K562 (cell line): Measurements from ENCODE around the gene SOWAHA. TPM values are rescaled to one million over a fixed set of nuclear protein-coding genes. Genes with fewer than 3 reads are reported as not detected.
A peak's percentile ranks its signal among the peaks of the same experiment; 100 is the strongest.

Experiments
- ATAC-seq: fragments of 200-7000 bp; cut with Tn5 transposase; 3 replicates; pipeline ENCODE4 v1.9.1; 2020; ENCODE audit warnings: moderate library complexity
- BruUV-seq: library from RNA; stranded (reverse); fragments of 400-500 nt; replicated peaks from 2 replicates; lab custom pipeline; 2021; lab: Mats Ljungman, UMichigan
- CTCF ChIA-PET: fragments of 300-600 bp; formaldehyde crosslinking; extraction: SDS; loops from one replicate; lab custom pipeline; 2021; ENCODE audit warnings: low intra/inter-chr PET ratio; lab: Yijun Ruan, JAX
- POLR2A ChIA-PET: fragments of 300-600, 350-650 bp; sonication (Branson Sonifier 250); formaldehyde crosslinking; extraction: SDS; loops from one replicate; lab custom pipeline; 2021; ENCODE audit warnings: antibody characterized with exemption, inconsistent platforms; lab: Yijun Ruan, JAX
- DNase-seq, 4 experiments: peaks; one replicate each; pipeline versions ENCODE4 v3.0.0 to v3.0.0-alpha.2; 2011 to 2018; ENCODE audit warnings: low spot score in 3 of 4, mixed read lengths in 3 of 4; ENCODE audit errors: extremely low read depth in 1 of 4
- FAIRE-seq: peaks from 2 replicates; lab custom pipeline; 2011; peaks lifted over from hg19 to GRCh38; lab: Jason Lieb, UNC
- H2AFZ ChIP-seq: 2 replicates; pipeline ENCODE4 v1.6.0; 2011; ENCODE audit warnings: low read depth, low read length, control low read depth, inconsistent platforms
- H3K27ac ChIP-seq: fragments of 200-600 bp; 3 replicates; pipeline ENCODE4 v1.8.0; 2011; ENCODE audit warnings: low read depth, mild to moderate bottlenecking, control low read depth, inconsistent platforms, low read length, moderate library complexity, mixed read lengths; ENCODE audit errors: extremely low read depth
- H3K27me3 ChIP-seq, 2 experiments: fragments of 300-600 bp in 1 of 2; 2 replicates in 1 of 2; 3 replicates in 1 of 2; pipeline versions ENCODE4 v1.6.0 to v1.8.0; 2011; ENCODE audit warnings: inconsistent platforms in 2 of 2, low read length in 2 of 2, mild to moderate bottlenecking in 1 of 2, mixed read lengths in 1 of 2, moderate library complexity in 1 of 2; ENCODE audit not compliant: control insufficient read depth in 2 of 2, insufficient read depth in 2 of 2
- H3K36me3 ChIP-seq: fragments of 300-600 bp; 3 replicates; pipeline ENCODE4 v1.8.0; 2011; ENCODE audit warnings: mild to moderate bottlenecking, low read length, inconsistent platforms; ENCODE audit not compliant: control insufficient read depth, insufficient read depth
- H3K4me1 ChIP-seq, 2 experiments: fragments of 200-600 bp in 1 of 2; replicated peaks in 1 of 2; 2 replicates in 1 of 2; 3 replicates in 1 of 2; pipeline versions ENCODE4 v1.5.1 to v1.8.0; 2011; ENCODE audit warnings: inconsistent platforms in 2 of 2, low read length in 2 of 2, mild to moderate bottlenecking in 1 of 2, mixed read lengths in 1 of 2, moderate library complexity in 1 of 2; ENCODE audit not compliant: control insufficient read depth in 2 of 2, insufficient read depth in 2 of 2
- H3K4me2 ChIP-seq: 2 replicates; pipeline ENCODE4 v1.6.1; 2011; ENCODE audit warnings: low read length, control low read depth, inconsistent platforms, mixed read lengths; ENCODE audit not compliant: insufficient read depth
- H3K4me3 ChIP-seq: fragments of 200-600 bp; sonication (generic), shearing (Covaris generic); 2 replicates; pipeline ENCODE4 v1.5.1; 2016; ENCODE audit warnings: control low read depth, inconsistent platforms
- H3K79me2 ChIP-seq: fragments of 200-600 bp; 3 replicates; pipeline ENCODE4 v1.8.0; 2011; ENCODE audit warnings: low read length, inconsistent platforms; ENCODE audit not compliant: control insufficient read depth, insufficient read depth
- H3K9ac ChIP-seq, 2 experiments: 2 replicates each; pipeline versions ENCODE4 v1.6.0 to v1.6.1; 2011; ENCODE audit warnings: low read depth in 2 of 2, low read length in 2 of 2, control low read depth in 1 of 2, inconsistent platforms in 1 of 2, mild to moderate bottlenecking in 1 of 2, mixed read lengths in 1 of 2; ENCODE audit not compliant: insufficient read depth in 1 of 2
- H3K9me1 ChIP-seq: one replicate; pipeline ENCODE4 v1.6.0; 2011; ENCODE audit warnings: inconsistent platforms, mild to moderate bottlenecking, low read length, moderate library complexity; ENCODE audit not compliant: control insufficient read depth, insufficient read depth
- H3K9me3 ChIP-seq: replicated peaks from 2 replicates; pipeline ENCODE4 v1.5.1; 2011; ENCODE audit warnings: low read depth, low read length, inconsistent platforms; ENCODE audit not compliant: control insufficient read depth, insufficient read depth
- H4K20me1 ChIP-seq: replicated peaks from 2 replicates; pipeline ENCODE4 v1.6.1; 2011; ENCODE audit warnings: low read length, inconsistent platforms, mixed read lengths; ENCODE audit not compliant: control insufficient read depth, insufficient read depth
- DPF2 ChIP-seq: fragments of 450-650 bp; IDR thresholded peaks from 2 replicates; pipeline ENCODE4 v1.6.1; 2016
- E2F4 ChIP-seq: sonication (generic); formaldehyde crosslinking; IDR thresholded peaks from 2 replicates; pipeline ENCODE4 v1.8.0; 2022; ENCODE audit warnings: mild to moderate bottlenecking, low read depth, missing genetic modification reagents
- HLTF ChIP-seq: fragments of 450-650 bp; IDR thresholded peaks from 2 replicates; pipeline ENCODE4 v1.6.1; 2016
- HOXB6 ChIP-seq: fragments of 250-450 bp; sonication (Bioruptor Pico); IDR thresholded peaks from 2 replicates; pipeline ENCODE4 v1.5.1; 2022; ENCODE audit warnings: mild to moderate bottlenecking, borderline replicate concordance
- MCM7 ChIP-seq, 2 experiments: fragments of 450-650 bp; IDR thresholded peaks; 2 replicates each; pipeline ENCODE4 v1.6.1; 2016 to 2018
- MGA ChIP-seq: fragments of 450-650 bp; IDR thresholded peaks from 2 replicates; pipeline ENCODE4 v1.6.1; 2016; ENCODE audit warnings: mild to moderate bottlenecking, moderate library complexity
- MTA2 ChIP-seq: fragments of 450-650 bp; IDR thresholded peaks from 2 replicates; pipeline ENCODE4 v1.6.1; 2016; ENCODE audit warnings: low read depth
- POLR2AphosphoS5 ChIP-seq: IDR thresholded peaks from 2 replicates; pipeline ENCODE4 v1.6.1; 2011; ENCODE audit warnings: mild to moderate bottlenecking, low read depth, low read length, moderate library complexity; ENCODE audit not compliant: control insufficient read depth, insufficient read depth
- SRSF7 ChIP-seq: fragments of 200-400 bp; formaldehyde crosslinking; optimal IDR thresholded peaks from 2 replicates; pipeline ENCODE3; 2017; ENCODE audit warnings: mild to moderate bottlenecking, low read depth, low read length
- THRA ChIP-seq: fragments of 450-650 bp; IDR thresholded peaks from 2 replicates; pipeline ENCODE4 v1.6.1; 2017; ENCODE audit warnings: mild to moderate bottlenecking, moderate library complexity
- WGBS: fragments of 100-300 bp; shearing (Covaris generic); methylation state at CpG from one replicate; pipeline ENCODE4 v1.1.6; 2016; ENCODE audit warnings: low coverage, mixed read lengths; ENCODE audit not compliant: insufficient coverage; ENCODE audit errors: missing lambda C conversion rate; 5-methylcytosine and 5-hydroxymethylcytosine counted together
- in situ Hi-C: fragments of 300-500 bp; cut with MboI; formaldehyde crosslinking; loops from 4 replicates; pipeline ENCODE4 v1.15.0; 2018; ENCODE audit warnings: inconsistent platforms, mixed read lengths
- intact Hi-C: fragments of 100-400 bp; cut with micrococcal nuclease; formaldehyde crosslinking; loops from 2 replicates; pipeline ENCODE4 v1.14.2; 2022
- polyA plus RNA-seq, 8 experiments: library from polyadenylated mRNA; depleted of rRNA in 4 of 8; stranded (reverse) in 5 of 8; unstranded in 3 of 8; fragments of >200 nt; fragmentation: Nextera tagmentation in 2 of 8; fragmentation: Illumina TruSeq in 1 of 8; extraction: Ambion mirVana in 2 of 8; extraction: Trizol in 1 of 8; gene quantifications; 2 replicates each; pipeline versions ENCODE4 v1.2.1 to v1.2.3, GENCODE V29; 2011 to 2014; ENCODE audit warnings: inconsistent platforms in 1 of 8, missing spikeins in 1 of 8
- total RNA-seq, 7 experiments: library from RNA; depleted of rRNA in 6 of 7; stranded (reverse); fragments of >200 nt in 6 of 7; fragmentation: Illumina TruSeq in 2 of 7; extraction: Trizol in 2 of 7; gene quantifications; 2 replicates each; pipeline versions ENCODE4 v1.2.1 to v1.2.3, GENCODE V29; 2011 to 2021; ENCODE audit warnings: low replicate concordance in 1 of 7

Gene SOWAHA
- total and polyA plus RNA-seq, 9 of the 15 experiments (the other 6 are each of a cell fraction or from before 2014, with no cell fraction given) = not detected

- in situ Hi-C loops (no loop called here), intact Hi-C loops (no loop called here)
- ChIA-PET CTCF (no interaction called here), POLR2A (interaction anchor here (1.5 kb wide), 1 partner anchor 13 kb away, joined by 4 read pairs; no protein-coding TSS in a partner anchor)
- WGBS = 47% methylated on average over 1 of the region's 1 CpG
- H3K4me3 ChIP-seq = no peak overlapping the region
- no TSS peak for BruUV-seq
- no peaks in the 10 kb centered on the region for H3K79me2 ChIP-seq
- H4K20me1 ChIP-seq = no peaks in the 10 kb centered on the region
- H2AFZ ChIP-seq = no peak overlapping the region
- H3K9me1 ChIP-seq = no peaks in the 10 kb centered on the region
- no peak overlapping the region for H3K9ac ChIP-seq
- no peaks in the 10 kb centered on the region for H3K9me3 ChIP-seq
- H3K4me1 ChIP-seq = peaks cover 0 to 19% of the 10 kb centered on the region in 2 experiments; a peak in 3 of 5 replicates
- no peak overlapping the region for H3K27ac ChIP-seq
- ATAC-seq (peak; percentile 12; the same call in 1 of the 3 replicates), DNase-seq (no peak), FAIRE-seq (no peak)
- H3K4me2 ChIP-seq = no peak overlapping the region
- H3K36me3 ChIP-seq = no peaks in the 10 kb centered on the region
- H3K27me3 ChIP-seq = no peaks in the 10 kb centered on the region
- TF ChIP-seq DPF2 (no peak), HLTF (no peak), THRA (no peak), MGA (no peak), MCM7 (IDR thresholded peaks at IDR 0.05) (no peak), SRSF7 (no peak), MTA2 (no peak), HOXB6 (CRISPR knock-in tag) (no peak), E2F4 (no peak), POLR2AphosphoS5 (no peak)
These were observed 27.8 kb downstream of the SOWAHA start for GRCh38 chr5:132840896-132841295.
